GM23338 (cell line): ENCODE results near the gene INHA. TPM values are rescaled to one million over a fixed set of nuclear protein-coding genes. Genes with fewer than 3 reads are reported as not detected.

ENCODE experiments used
- ATAC-seq: fragments of 200-7000 bp; cut with Tn5 transposase; 3 replicates; pipeline ENCODE4 v1.9.1; 2020
- DNase-seq: peaks from one replicate; pipeline ENCODE4 v3.0.0-alpha.2; 2015; ENCODE audit warnings: low spot score
- H2AFZ ChIP-seq: fragments of 200-600 bp; sonication (generic); 2 replicates; pipeline ENCODE4 v1.8.0; 2016; ENCODE audit warnings: antibody characterized with exemption, mild to moderate bottlenecking, moderate library complexity
- H3F3A ChIP-seq: fragments of 200-600 bp; sonication (generic); replicated peaks from 2 replicates; pipeline ENCODE4 v1.8.0; 2017; ENCODE audit warnings: antibody characterized with exemption, mixed run types, low read depth
- H3K27ac ChIP-seq: fragments of 200-600 bp; sonication (generic); 2 replicates; pipeline ENCODE4 v1.6.1; 2016; ENCODE audit warnings: low read depth
- H3K27me3 ChIP-seq: fragments of 200-600 bp; sonication (generic); 2 replicates; pipeline ENCODE4 v1.8.0; 2016; ENCODE audit warnings: mild to moderate bottlenecking, mixed run types, moderate library complexity; ENCODE audit not compliant: insufficient read depth
- H3K36me3 ChIP-seq: fragments of 200-600 bp; sonication (generic); 2 replicates; pipeline ENCODE4 v1.8.0; 2016; ENCODE audit warnings: mild to moderate bottlenecking; ENCODE audit not compliant: insufficient read depth
- H3K4me1 ChIP-seq: fragments of 200-600 bp; sonication (generic); 2 replicates; pipeline ENCODE4 v1.8.0; 2016; ENCODE audit warnings: mild to moderate bottlenecking, moderate library complexity; ENCODE audit not compliant: insufficient read depth
- H3K4me2 ChIP-seq: fragments of 200-600 bp; sonication (generic); 2 replicates; pipeline ENCODE4 v1.7.1; 2017; ENCODE audit warnings: mixed run types
- H3K4me3 ChIP-seq: fragments of 200-600 bp; sonication (generic); 2 replicates; pipeline ENCODE4 v1.6.1; 2016; ENCODE audit warnings: mixed run types
- H3K79me2 ChIP-seq: fragments of 200-600 bp; sonication (generic); replicated peaks from 2 replicates; pipeline ENCODE4 v1.8.0; 2017; ENCODE audit warnings: mild to moderate bottlenecking; ENCODE audit not compliant: insufficient read depth
- H3K9me2 ChIP-seq: fragments of 200-600 bp; sonication (generic); 2 replicates; pipeline ENCODE4 v1.8.0; 2017; ENCODE audit not compliant: insufficient read depth
- H4K20me1 ChIP-seq: fragments of 200-600 bp; sonication (generic); replicated peaks from 2 replicates; pipeline ENCODE4 v1.8.0; 2017; ENCODE audit warnings: mild to moderate bottlenecking; ENCODE audit not compliant: insufficient read depth
- H3K27ac Mint-ChIP-seq: 2 replicates; pipeline ENCODE4 v1.8.0; 2020; ENCODE audit warnings: inconsistent platforms, mild to moderate bottlenecking, moderate library complexity, mixed read lengths
- H3K27me3 Mint-ChIP-seq: 3 replicates; pipeline ENCODE4 v1.8.0; 2022; ENCODE audit warnings: low read depth, mild to moderate bottlenecking, moderate library complexity, mixed read lengths, inconsistent platforms; ENCODE audit not compliant: insufficient read depth, poor library complexity
- H3K36me3 Mint-ChIP-seq: 3 replicates; pipeline ENCODE4 v1.8.0; 2021; ENCODE audit warnings: low read depth, mild to moderate bottlenecking, inconsistent platforms, moderate library complexity, mixed read lengths
- H3K4me1 Mint-ChIP-seq: 3 replicates; pipeline ENCODE4 v1.8.0; 2020; ENCODE audit warnings: mild to moderate bottlenecking, inconsistent platforms, mixed read lengths
- H3K4me3 Mint-ChIP-seq: 3 replicates; pipeline ENCODE4 v1.8.0; 2021; ENCODE audit warnings: moderate library complexity, mild to moderate bottlenecking, inconsistent platforms, mixed read lengths
- H3K9me3 Mint-ChIP-seq: 3 replicates; pipeline ENCODE4 v1.8.0; 2020; ENCODE audit warnings: moderate library complexity, mild to moderate bottlenecking, inconsistent platforms, mixed read lengths
- ETS1 ChIP-seq: IDR thresholded peaks from 2 replicates; pipeline ENCODE4 v1.6.1; 2016; ENCODE audit warnings: antibody characterized with exemption
- EZH2phosphoT487 ChIP-seq: fragments of 200-600 bp; sonication (generic); IDR thresholded peaks from one replicate; pipeline ENCODE4 v1.8.1; 2018; ENCODE audit warnings: antibody characterized with exemption; ENCODE audit not compliant: unreplicated experiment
- NANOG ChIP-seq: IDR thresholded peaks from 2 replicates; pipeline ENCODE4 v1.6.1; 2016; ENCODE audit warnings: antibody characterized with exemption, borderline replicate concordance
- POLR2AphosphoS5 ChIP-seq: IDR thresholded peaks from 2 replicates; pipeline ENCODE4 v1.6.1; 2016; ENCODE audit warnings: antibody characterized with exemption, low read depth
- REST ChIP-seq: IDR thresholded peaks from one replicate; pipeline ENCODE4 v1.6.1; 2018; ENCODE audit warnings: antibody characterized with exemption; ENCODE audit not compliant: unreplicated experiment
- STAT1 ChIP-seq: IDR thresholded peaks from one replicate; pipeline ENCODE4 v1.6.1; 2016; ENCODE audit warnings: antibody characterized with exemption; ENCODE audit not compliant: unreplicated experiment
- ZNF114 ChIP-seq: fragments of 250-450 bp; sonication (Bioruptor Pico); IDR thresholded peaks from 2 replicates; pipeline ENCODE4 v1.5.0; 2020; ENCODE audit warnings: mild to moderate bottlenecking, moderate library complexity
- polyA plus RNA-seq: library from polyadenylated mRNA; unstranded; fragments of >200 nt; fragmentation: Nextera tagmentation; extraction: Ambion mirVana; gene quantifications from 2 replicates; pipeline ENCODE4 v1.2.1, GENCODE V29; 2016
- total RNA-seq: library from RNA; depleted of rRNA; stranded (reverse); fragments of >200 nt; shearing (Covaris generic); gene quantifications from 2 replicates; pipeline ENCODE4 v1.2.3, GENCODE V29; 2014
- TF ChIP-seq, protein P1 (sequence below), 2 experiments: fragments of 200-600 bp in 1 of 2; sonication (generic) in 1 of 2; conservative IDR thresholded peaks; 2 replicates each; pipeline versions ENCODE4 v1.5.1 to v1.6.1; 2016 to 2017; ENCODE audit warnings: antibody characterized with exemption in 2 of 2, low read depth in 2 of 2, mild to moderate bottlenecking in 2 of 2, moderate library complexity in 1 of 2

The INHA gene
- total and polyA plus RNA-seq, 2 experiments from 2014 or later = 1.5 to 1.6 TPM

GRCh38 chr2:219560037-219560892 lies 11.8 kb upstream of the INHA start:
- Histone ChIP-seq H2AFZ (no peak overlapping the region), H3K27ac (peak overlapping the region; percentile 93), H3K36me3 (peaks cover 8% of the 10 kb centered on the region; the same call in 1 of the 2 replicates), H3K9me2 (no peaks in the 10 kb centered on the region), H3K27me3 (peaks cover under 1% of the 10 kb centered on the region; the same call in 1 of the 2 replicates), H3K79me2 (peaks cover 10% of the 10 kb centered on the region; the same call in 1 of the 2 replicates), H3F3A (peaks cover 29% of the 10 kb centered on the region), H3K4me2 (peak overlapping the region; percentile 74), H3K4me1 (peaks cover 52% of the 10 kb centered on the region), H4K20me1 (no peaks in the 10 kb centered on the region), H3K4me3 (peak overlapping the region; percentile 20; the same call in 1 of the 2 replicates)
- peak overlapping the region; percentile 85 for H3K27ac Mint-ChIP-seq
- H3K36me3 Mint-ChIP-seq = peaks cover 39% of the 10 kb centered on the region
- no peaks in the 10 kb centered on the region; the same call in 2 of the 3 replicates for H3K9me3 Mint-ChIP-seq
- ATAC-seq (peak; percentile 23), DNase-seq (no peak)
- peak overlapping the region; percentile 14; the same call in 1 of the 3 replicates for H3K4me3 Mint-ChIP-seq
- H3K27me3 Mint-ChIP-seq = peaks cover 26% of the 10 kb centered on the region
- TF ChIP-seq, protein P1, sequence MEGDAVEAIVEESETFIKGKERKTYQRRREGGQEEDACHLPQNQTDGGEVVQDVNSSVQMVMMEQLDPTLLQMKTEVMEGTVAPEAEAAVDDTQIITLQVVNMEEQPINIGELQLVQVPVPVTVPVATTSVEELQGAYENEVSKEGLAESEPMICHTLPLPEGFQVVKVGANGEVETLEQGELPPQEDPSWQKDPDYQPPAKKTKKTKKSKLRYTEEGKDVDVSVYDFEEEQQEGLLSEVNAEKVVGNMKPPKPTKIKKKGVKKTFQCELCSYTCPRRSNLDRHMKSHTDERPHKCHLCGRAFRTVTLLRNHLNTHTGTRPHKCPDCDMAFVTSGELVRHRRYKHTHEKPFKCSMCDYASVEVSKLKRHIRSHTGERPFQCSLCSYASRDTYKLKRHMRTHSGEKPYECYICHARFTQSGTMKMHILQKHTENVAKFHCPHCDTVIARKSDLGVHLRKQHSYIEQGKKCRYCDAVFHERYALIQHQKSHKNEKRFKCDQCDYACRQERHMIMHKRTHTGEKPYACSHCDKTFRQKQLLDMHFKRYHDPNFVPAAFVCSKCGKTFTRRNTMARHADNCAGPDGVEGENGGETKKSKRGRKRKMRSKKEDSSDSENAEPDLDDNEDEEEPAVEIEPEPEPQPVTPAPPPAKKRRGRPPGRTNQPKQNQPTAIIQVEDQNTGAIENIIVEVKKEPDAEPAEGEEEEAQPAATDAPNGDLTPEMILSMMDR (conservative IDR thresholded peaks at IDR 0.05; ENCODE audit: low read depth in 2 of 2) = peak; percentile 65 to 79
- TF ChIP-seq EZH2phosphoT487 = no peak
- peaks cover 57% of the 10 kb centered on the region for H3K4me1 Mint-ChIP-seq

DNA sequence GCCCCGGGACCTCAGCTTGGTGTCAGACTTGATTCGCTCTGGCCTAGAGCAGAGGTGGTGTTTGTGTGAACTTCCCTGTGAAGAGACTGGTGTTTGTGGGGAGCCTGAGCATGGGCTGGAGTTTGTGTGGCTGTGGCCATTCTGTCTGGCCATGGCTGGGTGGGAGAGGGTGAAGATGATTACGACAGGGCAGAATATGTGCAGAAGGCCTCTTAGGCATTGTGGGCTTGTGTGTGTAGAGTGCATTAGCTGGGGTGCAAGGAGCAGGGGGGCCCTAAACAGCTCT lies 11.3 kb upstream of the INHA start:
- Histone ChIP-seq H4K20me1 (no peaks in the 10 kb centered on the region), H2AFZ (no peak overlapping the region), H3K4me3 (no peak overlapping the region), H3K36me3 (peaks cover 8% of the 10 kb centered on the region; the same call in 1 of the 2 replicates), H3K79me2 (peaks cover 10% of the 10 kb centered on the region; the same call in 1 of the 2 replicates), H3F3A (peaks cover 30% of the 10 kb centered on the region), H3K9me2 (no peaks in the 10 kb centered on the region), H3K4me2 (peak overlapping the region; percentile 74), H3K4me1 (peaks cover 52% of the 10 kb centered on the region), H3K27ac (peak overlapping the region; percentile 93), H3K27me3 (no peaks in the 10 kb centered on the region)
- Mint-ChIP-seq H3K9me3 (no peaks in the 10 kb centered on the region; the same call in 2 of the 3 replicates), H3K36me3 (peaks cover 42% of the 10 kb centered on the region), H3K27me3 (peaks cover 26% of the 10 kb centered on the region), H3K4me1 (peaks cover 62% of the 10 kb centered on the region), H3K27ac (peak overlapping the region; percentile 85), H3K4me3 (peak overlapping the region; percentile 14; the same call in 1 of the 3 replicates)
- ATAC-seq (no peak), DNase-seq (no peak)
- TF ChIP-seq STAT1 = no peak
- no peak for TF ChIP-seq POLR2AphosphoS5
- no peak for TF ChIP-seq EZH2phosphoT487
- TF ChIP-seq ETS1 = no peak
- no peak for TF ChIP-seq NANOG
- no peak for TF ChIP-seq REST
- no peak for TF ChIP-seq ZNF114
